ENCODE measurements around the gene SERPINA5.

SERPINA5 gene

DNA sequence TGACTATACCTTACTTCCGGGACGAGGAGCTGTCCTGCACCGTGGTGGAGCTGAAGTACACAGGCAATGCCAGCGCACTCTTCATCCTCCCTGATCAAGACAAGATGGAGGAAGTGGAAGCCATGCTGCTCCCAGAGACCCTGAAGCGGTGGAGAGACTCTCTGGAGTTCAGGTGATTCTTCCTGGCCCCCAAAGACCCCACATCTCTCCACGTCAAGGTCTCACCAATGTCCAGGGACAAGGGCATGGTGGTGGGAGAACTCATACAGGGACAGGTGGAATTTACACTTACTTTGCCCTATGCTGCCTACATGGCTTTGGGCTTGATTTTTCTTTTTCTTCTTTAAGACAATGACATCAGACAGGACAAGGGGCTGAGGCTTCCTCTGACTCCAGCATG lies 38.1 kb downstream of the SERPINA5 start:
- TF ChIP-seq, protein P1, sequence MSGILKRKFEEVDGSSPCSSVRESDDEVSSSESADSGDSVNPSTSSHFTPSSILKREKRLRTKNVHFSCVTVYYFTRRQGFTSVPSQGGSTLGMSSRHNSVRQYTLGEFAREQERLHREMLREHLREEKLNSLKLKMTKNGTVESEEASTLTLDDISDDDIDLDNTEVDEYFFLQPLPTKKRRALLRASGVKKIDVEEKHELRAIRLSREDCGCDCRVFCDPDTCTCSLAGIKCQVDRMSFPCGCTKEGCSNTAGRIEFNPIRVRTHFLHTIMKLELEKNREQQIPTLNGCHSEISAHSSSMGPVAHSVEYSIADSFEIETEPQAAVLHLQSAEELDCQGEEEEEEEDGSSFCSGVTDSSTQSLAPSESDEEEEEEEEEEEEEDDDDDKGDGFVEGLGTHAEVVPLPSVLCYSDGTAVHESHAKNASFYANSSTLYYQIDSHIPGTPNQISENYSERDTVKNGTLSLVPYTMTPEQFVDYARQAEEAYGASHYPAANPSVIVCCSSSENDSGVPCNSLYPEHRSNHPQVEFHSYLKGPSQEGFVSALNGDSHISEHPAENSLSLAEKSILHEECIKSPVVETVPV (CRISPR knock-in tag; IDR thresholded peaks at IDR 0.05) = no peak
- TF ChIP-seq ZNF565 (CRISPR knock-in tag; conservative IDR thresholded peaks at IDR 0.05; ENCODE audit: low read depth) (no peak), CSDC2 (CRISPR knock-in tag; IDR thresholded peaks at IDR 0.05) (no peak), ZFP30 (CRISPR knock-in tag; IDR thresholded peaks at IDR 0.05) (no peak), ZC3H10 (CRISPR knock-in tag; IDR thresholded peaks at IDR 0.05) (no peak), RARB (CRISPR knock-in tag; IDR thresholded peaks at IDR 0.05) (no peak), BACH2 (CRISPR knock-in tag; IDR thresholded peaks at IDR 0.05; ENCODE audit: borderline replicate concordance) (no peak), ISL1 (CRISPR knock-in tag; IDR thresholded peaks at IDR 0.05) (no peak)
- TF ChIP-seq, protein P2, sequence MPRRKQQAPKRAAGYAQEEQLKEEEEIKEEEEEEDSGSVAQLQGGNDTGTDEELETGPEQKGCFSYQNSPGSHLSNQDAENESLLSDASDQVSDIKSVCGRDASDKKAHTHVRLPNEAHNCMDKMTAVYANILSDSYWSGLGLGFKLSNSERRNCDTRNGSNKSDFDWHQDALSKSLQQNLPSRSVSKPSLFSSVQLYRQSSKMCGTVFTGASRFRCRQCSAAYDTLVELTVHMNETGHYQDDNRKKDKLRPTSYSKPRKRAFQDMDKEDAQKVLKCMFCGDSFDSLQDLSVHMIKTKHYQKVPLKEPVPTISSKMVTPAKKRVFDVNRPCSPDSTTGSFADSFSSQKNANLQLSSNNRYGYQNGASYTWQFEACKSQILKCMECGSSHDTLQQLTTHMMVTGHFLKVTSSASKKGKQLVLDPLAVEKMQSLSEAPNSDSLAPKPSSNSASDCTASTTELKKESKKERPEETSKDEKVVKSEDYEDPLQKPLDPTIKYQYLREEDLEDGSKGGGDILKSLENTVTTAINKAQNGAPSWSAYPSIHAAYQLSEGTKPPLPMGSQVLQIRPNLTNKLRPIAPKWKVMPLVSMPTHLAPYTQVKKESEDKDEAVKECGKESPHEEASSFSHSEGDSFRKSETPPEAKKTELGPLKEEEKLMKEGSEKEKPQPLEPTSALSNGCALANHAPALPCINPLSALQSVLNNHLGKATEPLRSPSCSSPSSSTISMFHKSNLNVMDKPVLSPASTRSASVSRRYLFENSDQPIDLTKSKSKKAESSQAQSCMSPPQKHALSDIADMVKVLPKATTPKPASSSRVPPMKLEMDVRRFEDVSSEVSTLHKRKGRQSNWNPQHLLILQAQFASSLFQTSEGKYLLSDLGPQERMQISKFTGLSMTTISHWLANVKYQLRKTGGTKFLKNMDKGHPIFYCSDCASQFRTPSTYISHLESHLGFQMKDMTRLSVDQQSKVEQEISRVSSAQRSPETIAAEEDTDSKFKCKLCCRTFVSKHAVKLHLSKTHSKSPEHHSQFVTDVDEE (CRISPR knock-in tag; IDR thresholded peaks at IDR 0.05) = no peak

DNA sequence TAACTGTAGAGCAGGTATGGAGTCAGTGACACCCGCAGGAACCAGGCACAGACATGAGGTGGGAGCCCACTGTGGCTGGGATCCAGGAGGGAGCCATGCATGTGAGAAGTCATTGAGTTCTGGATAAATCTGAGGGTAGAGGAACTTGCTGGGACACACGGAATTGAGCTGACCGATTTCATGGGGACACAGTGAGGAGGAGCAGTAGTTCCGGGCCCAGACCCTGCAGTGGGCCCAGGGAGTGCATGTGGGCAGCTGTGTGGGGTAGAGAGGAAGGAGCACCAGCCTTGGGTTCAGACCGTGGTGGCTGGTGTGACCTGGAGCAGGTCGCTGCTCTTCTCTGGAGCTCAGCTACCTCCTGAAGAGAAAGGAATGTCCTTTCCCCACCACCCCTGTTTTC lies 39.4 kb downstream of the SERPINA5 start:
- ATAC-seq = no peak
- TF ChIP-seq BACH2 (CRISPR knock-in tag; IDR thresholded peaks at IDR 0.05; ENCODE audit: borderline replicate concordance) = no peak
- TF ChIP-seq OSR1 (CRISPR knock-in tag; IDR thresholded peaks at IDR 0.05) = no peak

More for the DNA sequence above, 38.1 kb downstream of the SERPINA5 start:
- no peak for ATAC-seq

DNA sequence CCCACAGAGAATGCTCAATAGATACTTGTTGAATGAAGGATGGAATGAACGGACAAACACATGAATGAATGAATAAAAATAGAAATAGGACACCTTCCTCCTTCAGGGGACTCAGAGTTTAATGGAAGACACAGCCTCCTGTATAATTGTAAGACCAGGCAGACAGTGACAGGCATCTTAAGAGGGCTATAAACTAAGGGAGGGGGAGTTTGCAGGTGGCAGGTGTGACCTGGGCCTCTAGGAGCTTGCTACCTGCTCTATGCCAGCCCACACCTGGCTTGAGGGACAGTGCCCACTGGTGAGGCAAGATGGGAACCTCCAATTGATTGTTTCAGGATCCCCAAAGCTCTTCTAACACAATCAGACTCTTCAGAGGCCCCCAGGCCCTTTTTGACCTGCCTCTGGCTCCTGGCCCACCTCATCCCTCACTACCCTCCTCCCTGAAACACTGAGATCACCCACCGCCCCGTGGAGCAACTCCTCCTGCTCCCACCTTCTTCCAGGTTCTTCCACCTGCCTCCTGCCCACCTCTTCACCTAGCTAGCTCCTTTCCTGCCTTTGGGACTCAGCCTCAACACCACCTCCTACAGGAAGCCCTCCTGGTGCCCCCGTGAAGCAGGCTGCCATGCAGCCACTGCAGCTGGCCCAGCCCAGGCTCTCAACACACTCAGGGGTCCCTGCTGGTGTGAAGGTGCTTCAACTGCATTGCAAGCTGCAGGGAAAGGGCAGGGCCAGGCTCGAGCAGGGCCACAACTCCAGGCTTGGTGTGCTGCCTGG lies 40.3 kb downstream of the SERPINA5 start:
- TF ChIP-seq GLIS3 (CRISPR knock-in tag; IDR thresholded peaks at IDR 0.05) = no peak
- no peak for TF ChIP-seq SNAI2 (CRISPR knock-in tag; IDR thresholded peaks at IDR 0.05)
- TF ChIP-seq CSDC2 (CRISPR knock-in tag; IDR thresholded peaks at IDR 0.05) = no peak
- TF ChIP-seq ZFP30 (CRISPR knock-in tag; IDR thresholded peaks at IDR 0.05) = no peak
- TF ChIP-seq ESRRG (CRISPR knock-in tag; IDR thresholded peaks at IDR 0.05) = no peak
- TF ChIP-seq, protein P2 (CRISPR knock-in tag; IDR thresholded peaks at IDR 0.05) = no peak
- TF ChIP-seq TCF4 (CRISPR knock-in tag; IDR thresholded peaks at IDR 0.05; ENCODE audit: borderline replicate concordance) = no peak
- TF ChIP-seq TOX (CRISPR knock-in tag; IDR thresholded peaks at IDR 0.05; ENCODE audit: borderline replicate concordance) = no peak
- no peak for TF ChIP-seq ARNTL (CRISPR knock-in tag; IDR thresholded peaks at IDR 0.05; ENCODE audit: borderline replicate concordance, low read depth)
- no peak for TF ChIP-seq ZNF70 (CRISPR knock-in tag; IDR thresholded peaks at IDR 0.05)
- no peak for TF ChIP-seq ZNF8 (CRISPR knock-in tag; IDR thresholded peaks at IDR 0.05)
- no peak for ATAC-seq

DNA sequence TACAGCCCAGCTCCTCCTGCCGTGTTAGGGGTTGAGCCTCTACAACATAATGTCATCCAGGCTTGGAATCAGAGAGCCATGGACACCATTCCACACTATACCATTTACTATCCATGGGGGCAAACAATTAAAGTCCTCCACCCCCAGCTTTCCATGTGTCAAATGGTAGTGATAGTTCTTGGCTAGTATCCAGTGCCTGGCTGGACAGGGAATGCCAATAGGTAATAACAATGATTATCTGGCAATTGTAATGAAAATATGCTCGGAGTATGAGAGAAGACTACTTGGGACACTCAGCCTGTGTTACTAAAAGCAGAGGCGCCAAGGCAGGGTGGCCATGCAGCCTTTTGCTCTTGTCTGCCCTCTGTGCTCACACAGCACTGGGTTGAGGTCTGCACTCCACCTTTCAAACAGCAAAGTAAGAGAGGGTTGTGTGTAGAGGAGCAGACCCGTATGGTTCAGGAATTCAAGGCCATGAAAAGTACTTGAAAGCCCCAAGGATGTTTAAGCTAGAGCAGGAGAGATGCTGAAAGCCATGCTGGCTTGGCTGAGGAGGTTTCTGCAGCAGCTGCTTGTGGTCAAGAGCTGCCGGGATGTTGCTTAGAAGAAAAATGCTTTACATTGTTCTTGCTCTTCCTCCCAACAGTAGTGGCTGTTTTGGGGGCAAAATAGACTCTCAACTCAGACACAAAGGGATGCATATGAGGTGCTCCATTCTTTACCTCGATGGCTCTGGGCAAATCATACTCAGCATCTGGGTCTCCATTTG lies 41.6 kb downstream of the SERPINA5 start:
- no peak for TF ChIP-seq BACH2 (CRISPR knock-in tag; IDR thresholded peaks at IDR 0.05; ENCODE audit: borderline replicate concordance)
- TF ChIP-seq ZNF565 (CRISPR knock-in tag; conservative IDR thresholded peaks at IDR 0.05; ENCODE audit: low read depth) = no peak
- no peak for TF ChIP-seq CSDC2 (CRISPR knock-in tag; IDR thresholded peaks at IDR 0.05)
- no peak for TF ChIP-seq RARB (CRISPR knock-in tag; IDR thresholded peaks at IDR 0.05)
- no peak for TF ChIP-seq ZFP3 (CRISPR knock-in tag; IDR thresholded peaks at IDR 0.05)
- TF ChIP-seq, protein P3, sequence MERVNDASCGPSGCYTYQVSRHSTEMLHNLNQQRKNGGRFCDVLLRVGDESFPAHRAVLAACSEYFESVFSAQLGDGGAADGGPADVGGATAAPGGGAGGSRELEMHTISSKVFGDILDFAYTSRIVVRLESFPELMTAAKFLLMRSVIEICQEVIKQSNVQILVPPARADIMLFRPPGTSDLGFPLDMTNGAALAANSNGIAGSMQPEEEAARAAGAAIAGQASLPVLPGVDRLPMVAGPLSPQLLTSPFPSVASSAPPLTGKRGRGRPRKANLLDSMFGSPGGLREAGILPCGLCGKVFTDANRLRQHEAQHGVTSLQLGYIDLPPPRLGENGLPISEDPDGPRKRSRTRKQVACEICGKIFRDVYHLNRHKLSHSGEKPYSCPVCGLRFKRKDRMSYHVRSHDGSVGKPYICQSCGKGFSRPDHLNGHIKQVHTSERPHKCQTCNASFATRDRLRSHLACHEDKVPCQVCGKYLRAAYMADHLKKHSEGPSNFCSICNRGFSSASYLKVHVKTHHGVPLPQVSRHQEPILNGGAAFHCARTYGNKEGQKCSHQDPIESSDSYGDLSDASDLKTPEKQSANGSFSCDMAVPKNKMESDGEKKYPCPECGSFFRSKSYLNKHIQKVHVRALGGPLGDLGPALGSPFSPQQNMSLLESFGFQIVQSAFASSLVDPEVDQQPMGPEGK (CRISPR knock-in tag; IDR thresholded peaks at IDR 0.05; ENCODE audit: borderline replicate concordance) = no peak
- TF ChIP-seq, protein P1 (CRISPR knock-in tag; IDR thresholded peaks at IDR 0.05) = no peak
- TF ChIP-seq GLIS3 (CRISPR knock-in tag; IDR thresholded peaks at IDR 0.05) = no peak
- TF ChIP-seq TOX (CRISPR knock-in tag; IDR thresholded peaks at IDR 0.05; ENCODE audit: borderline replicate concordance) = no peak
- no peak for ATAC-seq
